Endothelial cell of umbilical vein (primary cell): ENCODE results near the gene AZU1. TPM values are rescaled to one million over a fixed set of nuclear protein-coding genes. Genes with fewer than 3 reads are reported as not detected.

Experiments
- BruUV-seq: library from RNA; stranded (reverse); fragments of 400-500 nt; replicated peaks from 2 replicates; lab custom pipeline; 2021; lab: Mats Ljungman, UMichigan
- CTCF ChIA-PET: fragments of 300-600, 350-600 bp; sonication (Branson Sonifier 250); formaldehyde crosslinking; loops from one replicate; lab custom pipeline; 2021; ENCODE audit warnings: antibody characterized with exemption, inconsistent platforms; lab: Charles Lee
- POLR2A ChIA-PET: fragments of 300-600, 350-600 bp; sonication (Branson Sonifier 250); formaldehyde crosslinking; loops from one replicate; lab custom pipeline; 2021; ENCODE audit warnings: antibody characterized with exemption, inconsistent platforms; lab: Charles Lee
- DNase-seq: peaks from one replicate; pipeline ENCODE4 v3.0.0-alpha.2; 2011; ENCODE audit warnings: low read depth, low spot score
- FAIRE-seq: peaks from 2 replicates; lab custom pipeline; 2011; peaks lifted over from hg19 to GRCh38; lab: Jason Lieb, UNC
- H2AFZ ChIP-seq: 2 replicates; pipeline ENCODE4 v1.6.0; 2012; ENCODE audit warnings: low read depth, low read length, control low read depth, inconsistent platforms
- H3K27ac ChIP-seq: 2 replicates; pipeline ENCODE4 v1.5.1; 2011; ENCODE audit warnings: low read depth, mild to moderate bottlenecking, control low read depth, low read length, moderate library complexity; ENCODE audit not compliant: insufficient read depth
- H3K27me3 ChIP-seq, 2 experiments: 2 replicates each; pipeline versions ENCODE4 v1.6.0 to v1.6.1; 2011; ENCODE audit warnings: low read length in 2 of 2, mixed read lengths in 1 of 2; ENCODE audit not compliant: control insufficient read depth in 2 of 2, insufficient read depth in 2 of 2
- H3K36me3 ChIP-seq, 2 experiments: 2 replicates in 1 of 2; 3 replicates in 1 of 2; pipeline ENCODE4 v1.5.1; 2011; ENCODE audit warnings: low read length in 2 of 2, mild to moderate bottlenecking in 1 of 2, moderate library complexity in 1 of 2; ENCODE audit not compliant: control insufficient read depth in 2 of 2, insufficient read depth in 2 of 2; ENCODE audit errors: extremely low read depth in 1 of 2
- H3K4me1 ChIP-seq: 3 replicates; pipeline ENCODE4 v1.5.1; 2011; ENCODE audit warnings: mild to moderate bottlenecking, low read length; ENCODE audit not compliant: control insufficient read depth, insufficient read depth; ENCODE audit errors: extremely low read depth
- H3K4me2 ChIP-seq: 2 replicates; pipeline ENCODE4 v1.6.1; 2011; ENCODE audit warnings: low read length, control low read depth, mixed read lengths; ENCODE audit not compliant: insufficient read depth
- H3K4me3 ChIP-seq, 3 experiments: fragments of 200-600 bp in 1 of 3; sonication (generic), shearing (Covaris generic) in 1 of 3; replicated peaks in 1 of 3; 2 replicates each; pipeline ENCODE4 v1.5.1; 2011 to 2016; ENCODE audit warnings: control low read depth in 3 of 3, low read length in 3 of 3, mild to moderate bottlenecking in 2 of 3, inconsistent platforms in 1 of 3, low read depth in 1 of 3, moderate library complexity in 1 of 3; ENCODE audit not compliant: insufficient read depth in 1 of 3
- H3K79me2 ChIP-seq: 2 replicates; pipeline ENCODE4 v1.6.0; 2012; ENCODE audit warnings: low read length, inconsistent platforms; ENCODE audit not compliant: control insufficient read depth, insufficient read depth
- H3K9ac ChIP-seq: replicated peaks from 2 replicates; pipeline ENCODE3; 2011; ENCODE audit warnings: low read length, control low read depth; ENCODE audit not compliant: insufficient read depth; ENCODE audit errors: extremely low read depth
- H3K9me1 ChIP-seq: replicated peaks from 3 replicates; pipeline ENCODE4 v1.6.0; 2011; ENCODE audit warnings: mild to moderate bottlenecking, low read length; ENCODE audit not compliant: control insufficient read depth, insufficient read depth; ENCODE audit errors: extremely low read depth
- H3K9me3 ChIP-seq: replicated peaks from 2 replicates; pipeline ENCODE4 v1.5.1; 2012; ENCODE audit warnings: low read length, inconsistent platforms; ENCODE audit not compliant: control insufficient read depth, insufficient read depth
- H4K20me1 ChIP-seq: replicated peaks from 2 replicates; pipeline ENCODE3; 2011; ENCODE audit warnings: mild to moderate bottlenecking, low read length; ENCODE audit not compliant: control insufficient read depth, insufficient read depth; ENCODE audit errors: extremely low read depth
- FOS ChIP-seq: IDR thresholded peaks from 2 replicates; pipeline ENCODE4 v1.6.1; 2011; ENCODE audit warnings: mild to moderate bottlenecking, low read length, moderate library complexity, borderline replicate concordance; ENCODE audit not compliant: insufficient read depth
- JUN ChIP-seq: IDR thresholded peaks from 2 replicates; pipeline ENCODE4 v1.6.1; 2011; ENCODE audit warnings: borderline replicate concordance, low read depth; ENCODE audit not compliant: insufficient read length, insufficient read depth
- MYC ChIP-seq: IDR thresholded peaks from one replicate; pipeline ENCODE4 v1.6.1; 2011; ENCODE audit warnings: mild to moderate bottlenecking, low read depth, low read length
- POLR2AphosphoS5 ChIP-seq: IDR thresholded peaks from 2 replicates; pipeline ENCODE4 v1.6.1; 2012; ENCODE audit warnings: low read depth, mild to moderate bottlenecking, control low read depth, low read length, moderate library complexity; ENCODE audit not compliant: insufficient read depth
- dilution Hi-C: fragments of 300-500 bp; cut with MboI; formaldehyde crosslinking; loops from one replicate; pipeline ENCODE4 v1.15.0; 2019; ENCODE audit warnings: low sequenced_read_pairs; ENCODE audit not compliant: extremely low pct_ligation_motif_present
- intact Hi-C: fragments of 100-400 bp; cut with micrococcal nuclease; formaldehyde crosslinking; loops from one replicate; pipeline ENCODE4 v1.10.0; 2022
- polyA plus RNA-seq, 4 experiments: library from polyadenylated mRNA; depleted of rRNA in 3 of 4; stranded (reverse) in 3 of 4; unstranded in 1 of 4; fragments of >200 nt; gene quantifications; 2 replicates each; pipeline versions ENCODE4 v1.2.1 to v1.2.3, GENCODE V29; 2011 to 2012; ENCODE audit warnings: missing spikeins in 1 of 4
- total RNA-seq: library from RNA; stranded (reverse); gene quantifications from 2 replicates; pipeline ENCODE4 v1.2.3, GENCODE V29; 2021
- TF ChIP-seq, protein P1 (sequence below): IDR thresholded peaks from 2 replicates; pipeline ENCODE4 v1.6.1; 2011; ENCODE audit not compliant: insufficient read depth, insufficient read length

The AZU1 gene
- total and polyA plus RNA-seq, 2 donors (not counting 3 experiments of a cell fraction or from before 2014, with no cell fraction given): 0.12 TPM; not detected in 1

DNA sequence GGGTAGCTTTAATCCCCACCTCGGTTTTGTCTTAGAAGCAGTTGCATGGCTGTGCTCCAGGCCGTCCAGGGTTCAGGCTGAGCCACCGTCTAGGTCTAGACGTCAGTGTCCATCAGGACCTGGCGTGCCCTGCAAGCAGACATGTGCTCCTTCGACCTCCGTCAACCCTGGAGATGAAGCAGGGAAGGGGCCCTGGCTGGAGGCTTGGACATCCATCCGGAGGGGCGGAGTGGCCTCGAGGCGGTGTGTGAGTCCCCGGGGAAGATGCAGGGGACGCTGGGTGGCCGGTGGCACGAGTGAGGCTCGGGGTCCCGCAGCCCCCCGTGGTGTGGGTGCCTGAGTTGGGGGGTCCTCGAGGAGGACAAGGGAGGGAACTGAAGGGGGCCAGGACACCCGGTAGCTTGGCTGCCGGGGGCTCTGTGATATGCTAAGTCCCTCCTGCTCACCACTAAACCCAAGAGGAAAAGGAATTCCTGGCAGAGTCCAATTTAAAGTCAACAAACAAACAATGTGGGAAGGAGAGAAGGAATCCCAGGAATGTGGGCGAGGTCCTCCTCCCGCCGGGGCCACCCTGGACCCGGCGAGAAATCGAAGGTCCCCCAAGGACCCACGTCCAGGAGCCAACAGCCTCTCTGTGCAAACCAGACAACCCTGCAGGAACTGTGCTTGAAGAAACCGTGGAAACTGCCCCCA lies 45.3 kb upstream of the AZU1 start:
- dilution Hi-C loops (no loop called here), intact Hi-C loops (loop anchor here (1.0 kb wide), 3 partner anchors 8 to 20 kb away; no protein-coding TSS in a partner anchor)
- BruUV-seq: TSS peak; percentile 68
- H3K9me1 ChIP-seq: no peaks in the 10 kb centered on the region
- H3K4me1 ChIP-seq: peaks cover 32% of the 10 kb centered on the region
- peak overlapping the region in 2 of 3 experiments; percentile 7 to 20 for H3K4me3 ChIP-seq
- H3K27me3 ChIP-seq: no peaks in the 10 kb centered on the region
- peak overlapping the region; percentile 58 for H3K4me2 ChIP-seq
- H3K9me3 ChIP-seq: no peaks in the 10 kb centered on the region
- peak overlapping the region; percentile 2 for H2AFZ ChIP-seq
- peak; percentile 66 for DNase-seq
- no peaks in the 10 kb centered on the region for H4K20me1 ChIP-seq
- H3K36me3 ChIP-seq: no peaks in the 10 kb centered on the region
- peak overlapping the region; percentile 87 for H3K9ac ChIP-seq
- CTCF ChIA-PET: no interaction called here
- H3K79me2 ChIP-seq: peaks cover 13% of the 10 kb centered on the region
- POLR2A ChIA-PET: no interaction called here
- FAIRE-seq: peak; percentile 62
- peak overlapping the region; percentile 94 for H3K27ac ChIP-seq
- no peak for TF ChIP-seq JUN
- TF ChIP-seq, protein P1, sequence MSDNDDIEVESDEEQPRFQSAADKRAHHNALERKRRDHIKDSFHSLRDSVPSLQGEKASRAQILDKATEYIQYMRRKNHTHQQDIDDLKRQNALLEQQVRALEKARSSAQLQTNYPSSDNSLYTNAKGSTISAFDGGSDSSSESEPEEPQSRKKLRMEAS: no peak
- no peak for TF ChIP-seq FOS
- peak; percentile 70 for TF ChIP-seq POLR2AphosphoS5
- no peak for TF ChIP-seq MYC
